Upper lobe of right lung (tissue), 1 donor: ENCODE results near the gene SIX1. TPM values are rescaled to one million over a fixed set of nuclear protein-coding genes. Genes with fewer than 3 reads are reported as not detected.

Experiments
- ATAC-seq: fragments of 200-7000 bp; cut with Tn5 transposase; one replicate; pipeline ENCODE4 v1.9.1; 2020; ENCODE audit warnings: mild to moderate bottlenecking, moderate library complexity
- DNase-seq: peaks from one replicate; pipeline ENCODE4 v3.0.0-alpha.2; 2020
- H3K27ac ChIP-seq: fragments of 200-600 bp; one replicate; pipeline ENCODE4 v1.8.0; 2022
- H3K27me3 ChIP-seq: fragments of 200-600 bp; one replicate; pipeline ENCODE4 v1.8.0; 2022; ENCODE audit warnings: mild to moderate bottlenecking
- H3K36me3 ChIP-seq: fragments of 200-600 bp; one replicate; pipeline ENCODE4 v1.8.0; 2022
- H3K4me1 ChIP-seq: fragments of 200-600 bp; one replicate; pipeline ENCODE4 v1.8.0; 2022
- H3K4me3 ChIP-seq: fragments of 200-600 bp; one replicate; pipeline ENCODE4 v1.8.0; 2022; ENCODE audit warnings: mild to moderate bottlenecking
- H3K9me3 ChIP-seq: fragments of 200-600 bp; one replicate; pipeline ENCODE4 v1.8.0; 2022
- CTCF ChIP-seq: fragments of 200-600 bp; IDR thresholded peaks from one replicate; pipeline ENCODE4 v1.8.0; 2022; ENCODE audit warnings: antibody characterized with exemption
- intact Hi-C: fragments of 100-400 bp; cut with DNase I; formaldehyde crosslinking; loops from one replicate; pipeline ENCODE4 v1.11.0; 2022
- total RNA-seq: library from RNA; stranded (reverse); fragmentation: NEBNext Ultra II Directional; extraction: Animal tissue kit (Norgen Biotek cat#: 25700); gene quantifications from one replicate; pipeline ENCODE4 v1.2.1, GENCODE V29; 2021
- donor health status: DM: no; HTN: yes; CAD: no; lungs with severe emphysema.

The SIX1 gene
- total RNA-seq, 1 donor from 2014 or later, result 0.14 TPM

DNA sequence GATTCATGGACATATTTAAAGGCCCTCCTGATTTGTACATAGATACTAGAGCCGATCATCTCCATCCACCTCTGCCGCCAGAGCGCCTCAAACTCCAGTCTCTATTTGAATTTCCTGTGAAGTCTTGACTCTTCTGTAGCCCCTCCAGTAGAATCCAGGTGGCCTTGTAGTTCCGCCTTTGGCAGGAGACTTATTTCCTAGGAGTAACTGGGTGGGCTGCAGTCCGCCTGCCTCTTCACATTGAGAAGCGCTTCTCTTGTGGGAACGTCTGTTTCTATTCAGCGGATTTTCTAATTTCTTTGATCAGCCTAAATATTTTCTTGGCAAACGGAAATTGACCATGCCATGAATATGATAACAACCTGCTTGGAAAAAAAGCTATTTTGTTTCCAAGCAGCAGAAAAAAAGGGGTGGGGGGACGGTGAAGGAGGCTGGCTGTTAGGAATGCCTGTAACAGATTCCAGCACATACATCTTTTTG lies 9.0 kb upstream of the SIX1 start:
- Histone ChIP-seq H3K4me1 (peaks cover 21% of the 10 kb centered on the region), H3K4me3 (no peak overlapping the region), H3K9me3 (no peaks in the 10 kb centered on the region), H3K27ac (no peak overlapping the region), H3K36me3 (no peaks in the 10 kb centered on the region), H3K27me3 (peaks cover 80% of the 10 kb centered on the region)
- no peak for TF ChIP-seq CTCF
- no peak for ATAC-seq
- DNase-seq, result no peak
- intact Hi-C loops, result no loop called here

GRCh38 chr14:60657456-60658210 lies 8.4 kb upstream of the SIX1 start:
- intact Hi-C loops, result no loop called here
- Histone ChIP-seq H3K4me3 (peak overlapping the region; percentile 70), H3K36me3 (no peaks in the 10 kb centered on the region), H3K27ac (no peak overlapping the region), H3K4me1 (peaks cover 26% of the 10 kb centered on the region), H3K27me3 (peaks cover 83% of the 10 kb centered on the region), H3K9me3 (no peaks in the 10 kb centered on the region)
- ATAC-seq (no peak), DNase-seq (no peak)
- no peak for TF ChIP-seq CTCF

DNA sequence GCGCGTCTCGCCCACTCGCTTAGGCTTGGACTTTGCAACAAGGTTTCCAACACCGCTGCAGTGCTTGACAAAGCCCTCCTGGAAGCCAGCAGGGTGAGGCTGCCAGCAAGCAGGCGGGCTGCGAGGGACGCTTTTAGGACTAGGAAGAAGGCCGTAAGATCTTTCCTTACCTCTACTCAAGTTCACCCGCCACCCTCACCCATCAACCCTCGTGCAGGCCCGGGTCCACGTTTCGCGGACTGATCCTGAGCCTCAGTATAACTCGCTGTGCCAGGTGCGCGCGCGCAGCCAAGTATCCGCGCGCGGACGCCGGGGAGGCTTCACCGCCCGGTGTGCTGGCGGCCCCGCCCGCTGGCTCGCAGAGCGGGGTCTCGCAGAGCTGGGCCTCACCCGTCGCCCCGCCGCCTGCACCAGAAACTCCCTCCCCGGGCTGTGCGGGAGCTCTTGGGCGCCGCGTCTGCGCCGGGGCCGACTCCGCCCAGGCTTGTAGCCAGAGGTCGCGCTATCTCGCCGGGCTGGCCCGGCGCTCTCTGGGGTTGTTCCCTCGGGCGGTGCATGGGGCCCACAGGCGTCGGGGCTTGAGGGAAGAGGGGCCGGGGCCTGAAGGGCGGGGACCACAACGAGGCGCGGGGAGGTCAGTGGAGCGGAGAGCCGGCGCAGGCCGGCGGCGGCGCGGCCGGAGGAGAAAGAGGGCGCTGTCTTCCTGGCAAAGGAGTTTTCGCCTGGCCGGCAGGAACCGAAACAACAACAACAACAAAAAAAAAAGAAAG lies 7.6 kb upstream of the SIX1 start:
- Histone ChIP-seq H3K4me3 (peak overlapping the region; percentile 70), H3K36me3 (no peaks in the 10 kb centered on the region), H3K4me1 (peaks cover 28% of the 10 kb centered on the region), H3K9me3 (no peaks in the 10 kb centered on the region), H3K27ac (no peak overlapping the region), H3K27me3 (peaks cover 85% of the 10 kb centered on the region)
- DNase-seq (peak; percentile 78), ATAC-seq (peak; percentile 82)
- TF ChIP-seq CTCF, result peak; percentile 36
- intact Hi-C loops, result no loop called here

DNA sequence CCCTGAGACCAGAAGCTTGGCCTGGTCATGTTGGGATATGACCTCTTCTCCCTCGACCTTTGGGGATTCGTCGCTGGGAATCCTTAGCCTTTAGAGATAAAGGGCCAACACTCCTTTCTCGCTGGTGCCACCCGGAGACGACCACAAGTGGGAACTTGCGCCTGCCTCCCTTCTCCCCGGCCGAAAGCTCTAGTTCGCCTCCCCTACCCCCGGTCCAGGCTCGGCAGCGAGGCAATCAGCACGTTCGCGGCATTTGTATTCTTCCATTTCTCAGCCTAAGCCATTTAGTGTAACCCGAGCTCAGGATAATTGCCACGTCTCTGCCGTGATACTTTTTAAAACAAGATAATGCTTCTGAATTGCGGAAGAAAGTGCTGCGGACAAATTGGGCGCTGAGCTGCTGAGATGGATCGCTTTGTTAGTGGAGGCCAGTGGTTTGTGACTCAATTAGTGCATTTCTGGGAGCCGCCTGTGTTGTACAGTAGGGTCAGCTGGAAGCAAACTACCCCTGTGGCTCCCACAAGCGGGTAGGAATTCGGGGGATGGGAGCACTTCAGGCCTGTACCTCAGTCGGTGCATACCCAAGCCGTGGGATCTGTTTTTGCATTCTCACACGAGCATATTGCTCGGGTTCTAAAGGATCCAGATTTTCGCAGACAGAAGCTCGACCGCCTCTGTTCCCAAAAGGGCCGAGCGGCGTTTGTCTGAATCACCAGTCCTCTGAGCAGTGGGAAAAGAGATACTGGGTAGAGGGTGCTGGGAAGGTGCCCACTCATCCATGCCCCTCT lies 6.8 kb upstream of the SIX1 start:
- H3K4me3 ChIP-seq, result peak overlapping the region; percentile 70
- H3K9me3 ChIP-seq, result no peaks in the 10 kb centered on the region
- DNase-seq (no peak), ATAC-seq (no peak)
- H3K36me3 ChIP-seq, result no peaks in the 10 kb centered on the region
- H3K4me1 ChIP-seq, result peaks cover 28% of the 10 kb centered on the region
- intact Hi-C loops, result no loop called here
- H3K27me3 ChIP-seq, result peaks cover 90% of the 10 kb centered on the region
- no peak for TF ChIP-seq CTCF
- no peak overlapping the region for H3K27ac ChIP-seq

GRCh38 chr14:60655119-60655897 lies 6.0 kb upstream of the SIX1 start:
- Histone ChIP-seq H3K4me1 (peaks cover 28% of the 10 kb centered on the region), H3K4me3 (no peak overlapping the region), H3K27ac (no peak overlapping the region), H3K27me3 (peaks cover 88% of the 10 kb centered on the region), H3K9me3 (no peaks in the 10 kb centered on the region), H3K36me3 (no peaks in the 10 kb centered on the region)
- DNase-seq (no peak), ATAC-seq (no peak)
- intact Hi-C loops, result no loop called here
- no peak for TF ChIP-seq CTCF
